ENCODE measurements around the gene TP53TG3. TPM values are rescaled to one million over a fixed set of nuclear protein-coding genes. Genes with fewer than 3 reads are reported as not detected.
"Not testable (repeated sequence)": the region's sequence is repeated elsewhere in the genome, so short reads cannot be mapped to it uniquely, and the experiment has no call there.

Gene TP53TG3
- total and polyA plus RNA-seq, 9 of the 15 experiments (the other 6 are each of a cell fraction or from before 2014, with no cell fraction given): 0.64 to 19.0 (median 5.0) TPM

GRCh38 chr16:32646780-32647179, 29.2 kb downstream of the TP53TG3 start:
- DNase-seq (ENCODE audit: extremely low read depth in 1 of 4, low spot score in 3 of 4); POLR2A ChIA-PET; in situ Hi-C loops (cut with MboI); BruUV-seq (replicated peaks); H3K4me2 ChIP-seq (ENCODE audit: insufficient read depth, low read length); H3K36me3 ChIP-seq (ENCODE audit: control insufficient read depth, insufficient read depth, low read length); H3K27ac ChIP-seq (ENCODE audit: extremely low read depth, low read depth, low read length); ATAC-seq; CTCF ChIA-PET (ENCODE audit: low intra/inter-chr PET ratio); H3K9me3 ChIP-seq (replicated peaks; ENCODE audit: control insufficient read depth, insufficient read depth, low read depth, low read length); H3K9me1 ChIP-seq (ENCODE audit: control insufficient read depth, insufficient read depth, low read length); H3K4me3 ChIP-seq; H4K20me1 ChIP-seq (replicated peaks; ENCODE audit: control insufficient read depth, insufficient read depth, low read length); FAIRE-seq; H3K9ac ChIP-seq (ENCODE audit: insufficient read depth in 1 of 2, low read depth in 2 of 2, low read length in 2 of 2); H2AFZ ChIP-seq (ENCODE audit: low read depth, low read length); intact Hi-C loops (cut with micrococcal nuclease); H3K4me1 ChIP-seq (replicated peaks in 1 of 2; ENCODE audit: control insufficient read depth in 2 of 2, insufficient read depth in 2 of 2, low read length in 2 of 2); H3K27me3 ChIP-seq (ENCODE audit: control insufficient read depth in 2 of 2, insufficient read depth in 2 of 2, low read length in 2 of 2); H3K79me2 ChIP-seq (ENCODE audit: control insufficient read depth, insufficient read depth, low read length): not testable (repeated sequence)
- WGBS (ENCODE audit: insufficient coverage, low coverage, missing lambda C conversion rate): no CpG with 5 or more reads among the region's 2 CpGs
- TF ChIP-seq TRIM24 (IDR thresholded peaks at IDR 0.05): peak in 1 of 2 experiments; percentile 80; a peak in 2 of 4 replicates

DNA sequence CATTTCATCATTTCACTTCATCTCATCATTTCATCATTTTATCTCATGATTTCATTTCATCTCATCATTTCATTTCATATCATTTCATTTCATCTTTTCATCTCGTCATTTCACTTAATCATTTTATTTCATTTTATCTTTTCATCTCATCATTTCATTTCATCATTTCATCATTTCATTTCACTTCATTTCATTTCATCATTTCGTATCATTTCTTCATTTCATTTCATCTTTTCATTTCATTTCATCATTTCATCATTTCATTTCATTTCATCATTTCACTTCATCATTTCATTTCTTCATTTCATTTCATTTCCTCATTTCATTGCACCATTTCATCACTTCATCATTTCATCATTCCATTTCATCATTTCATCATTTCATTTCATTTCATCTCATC, 29.8 kb downstream of the TP53TG3 start:
- H3K27me3 ChIP-seq (ENCODE audit: control insufficient read depth in 2 of 2, insufficient read depth in 2 of 2, low read length in 2 of 2); CTCF ChIA-PET (ENCODE audit: low intra/inter-chr PET ratio); ATAC-seq; H2AFZ ChIP-seq (ENCODE audit: low read depth, low read length); intact Hi-C loops (cut with micrococcal nuclease); FAIRE-seq; BruUV-seq (replicated peaks); H3K36me3 ChIP-seq (ENCODE audit: control insufficient read depth, insufficient read depth, low read length); H3K27ac ChIP-seq (ENCODE audit: extremely low read depth, low read depth, low read length); H3K9ac ChIP-seq (ENCODE audit: insufficient read depth in 1 of 2, low read depth in 2 of 2, low read length in 2 of 2); POLR2A ChIA-PET; in situ Hi-C loops (cut with MboI); H3K4me1 ChIP-seq (replicated peaks in 1 of 2; ENCODE audit: control insufficient read depth in 2 of 2, insufficient read depth in 2 of 2, low read length in 2 of 2); DNase-seq (ENCODE audit: extremely low read depth in 1 of 4, low spot score in 3 of 4); H3K9me1 ChIP-seq (ENCODE audit: control insufficient read depth, insufficient read depth, low read length); H3K4me3 ChIP-seq; H3K4me2 ChIP-seq (ENCODE audit: insufficient read depth, low read length); H4K20me1 ChIP-seq (replicated peaks; ENCODE audit: control insufficient read depth, insufficient read depth, low read length); H3K9me3 ChIP-seq (replicated peaks; ENCODE audit: control insufficient read depth, insufficient read depth, low read depth, low read length); H3K79me2 ChIP-seq (ENCODE audit: control insufficient read depth, insufficient read depth, low read length): not testable (repeated sequence)
- TF ChIP-seq TRIM24 (IDR thresholded peaks at IDR 0.05) (peak in 1 of 2 experiments; percentile 17; a peak in 1 of 4 replicates), ZNF24 (IDR thresholded peaks at IDR 0.05) (peak; percentile 23; the same call in 1 of the 2 replicates)
- WGBS (ENCODE audit: insufficient coverage, low coverage, missing lambda C conversion rate): no CpG with 5 or more reads among the region's 2 CpGs
